Tibial nerve (tissue), 4 donors: Measurements from ENCODE around the gene WFS1.

Experiments used
- CTCF ChIP-seq, 5 experiments: fragments of 200-600 bp in 3 of 5; fragments of 450-650 bp in 2 of 5; sonication (generic) in 3 of 5; IDR thresholded peaks; one replicate each; pipeline ENCODE4 v1.5.1; 2016 to 2019; ENCODE audit warnings: antibody characterized with exemption in 5 of 5, mild to moderate bottlenecking in 3 of 5, moderate library complexity in 2 of 5
- EP300 ChIP-seq, 2 donors: sonication (generic); formaldehyde crosslinking; IDR thresholded peaks; one replicate each; pipeline ENCODE4 v1.6.1; 2017; ENCODE audit warnings: antibody characterized with exemption in 2 of 2, mild to moderate bottlenecking in 1 of 2

GRCh38 chr4:6332042-6332668 lies 62.5 kb downstream of the WFS1 start:
- peak in 4 of 5 experiments; percentile 33 to 36 (median 34) for TF ChIP-seq CTCF (IDR thresholded peaks at IDR 0.05)
- no peak for TF ChIP-seq EP300 (IDR thresholded peaks at IDR 0.05)
